ENCODE data around the gene LOXL3. TPM values are rescaled to one million over a fixed set of nuclear protein-coding genes. Genes with fewer than 3 reads are reported as not detected.

Gene LOXL3
- total and polyA plus RNA-seq, 2 of the 8 experiments (the other 6 are each of a cell fraction or from before 2014, with no cell fraction given): 22.4 to 27.2 TPM

- no peak for TF ChIP-seq ATF2 (IDR thresholded peaks at IDR 0.05; ENCODE audit: low read length)
- no peak for TF ChIP-seq BCL11A (IDR thresholded peaks at IDR 0.05; ENCODE audit: low read depth in 2 of 2, low read length in 2 of 2)
- 0 out of 2 replicates have a peak, but pooled peaks have one; percentile 50 for TF ChIP-seq E2F6 (IDR thresholded peaks at IDR 0.05)
- TF ChIP-seq TAF7 (optimal IDR thresholded peaks at IDR 0.05; ENCODE audit: borderline replicate concordance, low read depth, low read length): peak; percentile 18
- TF ChIP-seq TAF1 (IDR thresholded peaks at IDR 0.05; ENCODE audit: low read depth, low read length): peak; percentile 71
- no peak for TF ChIP-seq CTBP2 (IDR thresholded peaks at IDR 0.05; ENCODE audit: borderline replicate concordance, insufficient read depth, insufficient read length, low read length)
- 0 out of 2 replicates have a peak, but pooled peaks have one; percentile 52 for TF ChIP-seq POLR2AphosphoS5 (IDR thresholded peaks at IDR 0.05; ENCODE audit: low read depth, low read length)
- peak; percentile 79 for TF ChIP-seq ASH2L (IDR thresholded peaks at IDR 0.05; ENCODE audit: low read length)
- no peak for TF ChIP-seq BRCA1 (IDR thresholded peaks at IDR 0.05; ENCODE audit: low read depth, low read length)
- TF ChIP-seq NANOG (IDR thresholded peaks at IDR 0.05; ENCODE audit: insufficient read depth, low read depth, low read length, poor library complexity, severe bottlenecking): no peak
- TF ChIP-seq CBX5 (IDR thresholded peaks at IDR 0.05; ENCODE audit: low read depth, low read length): no peak
- TF ChIP-seq TBP (IDR thresholded peaks at IDR 0.05; ENCODE audit: low read depth, low read length): peak; percentile 35
- TF ChIP-seq HDAC6 (IDR thresholded peaks at IDR 0.05; ENCODE audit: low read depth, low read length): no peak
- no peak for TF ChIP-seq JUN (IDR thresholded peaks at IDR 0.05; ENCODE audit: low read depth, low read length)
- peak; percentile 68 for TF ChIP-seq CREB1 (IDR thresholded peaks at IDR 0.05)
- no peak for TF ChIP-seq TCF12 (IDR thresholded peaks at IDR 0.05; ENCODE audit: low read depth, low read length)
- peak in 2 of 3 experiments; percentile 48 to 63; a peak in 3 of 4 replicates for TF ChIP-seq CTCF (IDR thresholded peaks at IDR 0.05; ENCODE audit: control extremely low read depth in 1 of 3, insufficient read depth in 1 of 3, low read depth in 1 of 3, low read length in 3 of 3)
- TF ChIP-seq CEBPB (IDR thresholded peaks at IDR 0.05; ENCODE audit: low read depth, low read length): peak; percentile 59
- TF ChIP-seq SRF (IDR thresholded peaks at IDR 0.05; ENCODE audit: low read depth, low read length): no peak
These were observed 46.4 kb downstream of the LOXL3 start, which contains the start of gene PCGF1 (continued) for GRCh38 chr2:74507145-74507925.
